ENCODE data around the gene SEC23A. TPM values are rescaled to one million over a fixed set of nuclear protein-coding genes. Genes with fewer than 3 reads are reported as not detected.

Gene SEC23A
- total RNA-seq, 1 donor from 2014 or later, result 60.0 TPM

- no peaks in the 10 kb centered on the region for H3K9me3 Mint-ChIP-seq
- no peaks in the 10 kb centered on the region for H3K36me3 Mint-ChIP-seq
- no peaks in the 10 kb centered on the region for H3K36me3 ChIP-seq
- no peak within 1 kb of the TSS for H3K27ac ChIP-seq
- peak; percentile 94 for DNase-seq (ENCODE audit: low spot score)
- H3K9me3 ChIP-seq (ENCODE audit: low read depth), result no peaks in the 10 kb centered on the region
- peak within 1 kb of the TSS; percentile 71 for H3K4me3 ChIP-seq
- peak within 1 kb of the TSS; percentile 95 for H3K27ac Mint-ChIP-seq
- peak within 1 kb of the TSS; percentile 95 for H3K4me2 ChIP-seq
- H3K9ac ChIP-seq, result peak within 1 kb of the TSS; percentile 33
- H3K27me3 Mint-ChIP-seq (ENCODE audit: insufficient read depth, low read depth), result peaks cover 3% of the 10 kb centered on the region
- peaks cover 8% of the 10 kb centered on the region for H3K4me1 ChIP-seq
- peak within 1 kb of the TSS; percentile 97 for H3K4me3 Mint-ChIP-seq
- H4K20me1 ChIP-seq (ENCODE audit: low read depth), result no peaks in the 10 kb centered on the region
- peaks cover 24% of the 10 kb centered on the region for H3K79me2 ChIP-seq (ENCODE audit: low read depth)
- peak within 1 kb of the TSS; percentile 95 for H2AFZ ChIP-seq (replicated peaks)
- peaks cover 8% of the 10 kb centered on the region for H3K4me1 Mint-ChIP-seq
- no peaks in the 10 kb centered on the region for H3K27me3 ChIP-seq
- H3F3A ChIP-seq (ENCODE audit: low read depth), result peaks cover 4% of the 10 kb centered on the region
- no peak for TF ChIP-seq EZH2 (IDR thresholded peaks at IDR 0.05)
- TF ChIP-seq EZH2phosphoT487 (IDR thresholded peaks at IDR 0.05), result no peak
- no peak for TF ChIP-seq CTCF (IDR thresholded peaks at IDR 0.05)
These were observed 11.2 kb upstream of the SEC23A start, which contains the start of gene GEMIN2 for GRCh38 chr14:39114073-39114838. GEMIN2 (plus strand) TSS chr14:39114323; CDS start chr14:39114339, 16 bp downstream.

- H3K79me2 ChIP-seq (ENCODE audit: low read depth), result peaks cover 24% of the 10 kb centered on the region
- H3K27ac Mint-ChIP-seq, result no peak overlapping the region
- H2AFZ ChIP-seq (replicated peaks), result peak overlapping the region; percentile 95
These were observed 10.6 kb upstream of the SEC23A start for GRCh38 chr14:39113685-39114072.

GRCh38 chr14:39109893-39110715, 7.1 kb upstream of the SEC23A start:
- H3K4me3 ChIP-seq, result no peak overlapping the region
- peaks cover 9% of the 10 kb centered on the region for H3K79me2 ChIP-seq (ENCODE audit: low read depth)
- no peak overlapping the region for H3K9ac ChIP-seq
- Mint-ChIP-seq H3K4me1 (peaks cover 7% of the 10 kb centered on the region), H3K9me3 (no peaks in the 10 kb centered on the region), H3K27me3 (ENCODE audit: insufficient read depth, low read depth) (peaks cover under 1% of the 10 kb centered on the region), H3K27ac (no peak overlapping the region), H3K4me3 (no peak overlapping the region), H3K36me3 (no peaks in the 10 kb centered on the region)
- no peaks in the 10 kb centered on the region for H4K20me1 ChIP-seq (ENCODE audit: low read depth)
- H2AFZ ChIP-seq (replicated peaks), result peak overlapping the region; percentile 32
- peaks cover 8% of the 10 kb centered on the region for H3K4me1 ChIP-seq
- no peak overlapping the region for H3K27ac ChIP-seq
- H3K9me3 ChIP-seq (ENCODE audit: low read depth), result no peaks in the 10 kb centered on the region
- TF ChIP-seq EZH2phosphoT487 (IDR thresholded peaks at IDR 0.05) (no peak), CTCF (IDR thresholded peaks at IDR 0.05) (no peak)
- peaks cover 4% of the 10 kb centered on the region for H3F3A ChIP-seq (ENCODE audit: low read depth)
- no peak overlapping the region for H3K4me2 ChIP-seq
- no peaks in the 10 kb centered on the region for H3K27me3 ChIP-seq
- no peak for DNase-seq (ENCODE audit: low spot score)
- no peaks in the 10 kb centered on the region for H3K36me3 ChIP-seq

More at GRCh38 chr14:39113685-39114072, 10.6 kb upstream of the SEC23A start:
- Mint-ChIP-seq H3K27me3 (ENCODE audit: insufficient read depth, low read depth) (peaks cover 3% of the 10 kb centered on the region), H3K4me1 (peaks cover 8% of the 10 kb centered on the region), H3K36me3 (no peaks in the 10 kb centered on the region), H3K4me3 (peak overlapping the region; percentile 97), H3K9me3 (no peaks in the 10 kb centered on the region)
- Histone ChIP-seq H4K20me1 (ENCODE audit: low read depth) (no peaks in the 10 kb centered on the region), H3F3A (ENCODE audit: low read depth) (peaks cover 4% of the 10 kb centered on the region), H3K27ac (no peak overlapping the region), H3K36me3 (no peaks in the 10 kb centered on the region), H3K9me3 (ENCODE audit: low read depth) (no peaks in the 10 kb centered on the region), H3K4me3 (peak overlapping the region; percentile 71), H3K27me3 (no peaks in the 10 kb centered on the region), H3K4me2 (peak overlapping the region; percentile 95), H3K4me1 (peaks cover 8% of the 10 kb centered on the region), H3K9ac (no peak overlapping the region)
- no peak for DNase-seq (ENCODE audit: low spot score)
- TF ChIP-seq CTCF (IDR thresholded peaks at IDR 0.05), result no peak
- TF ChIP-seq EZH2phosphoT487 (IDR thresholded peaks at IDR 0.05), result no peak
- TF ChIP-seq EZH2 (IDR thresholded peaks at IDR 0.05), result no peak
